ENCODE measurements around the gene RBM14. TPM values are rescaled to one million over a fixed set of nuclear protein-coding genes. Genes with fewer than 3 reads are reported as not detected.

RBM14 gene
- total and polyA plus RNA-seq, 9 of the 15 experiments (the other 6 are each of a cell fraction or from before 2014, with no cell fraction given): 5.5 to 131 (median 42.6) TPM

- TF ChIP-seq HDGF (IDR thresholded peaks at IDR 0.05) (no peak), TAF1 (IDR thresholded peaks at IDR 0.05; ENCODE audit: control insufficient read depth, extremely low read depth, insufficient read depth, low read length, severe bottlenecking) (peak; percentile 98), ZNF778 (CRISPR knock-in tag; IDR thresholded peaks at IDR 0.05) (no peak), NR1H2 (CRISPR knock-in tag; IDR thresholded peaks at IDR 0.05) (peak; percentile 72; the same call in 1 of the 2 replicates), HIVEP1 (CRISPR knock-in tag; IDR thresholded peaks at IDR 0.05) (0 out of 2 replicates have a peak, but pooled peaks have one; percentile 7), TBL1XR1 (IDR thresholded peaks at IDR 0.05; ENCODE audit: low read length in 2 of 2) (0 out of 4 replicates have a peak, but pooled peaks of 1 of the 2 experiments have one; percentile 59), TRIM28 (IDR thresholded peaks at IDR 0.05) (0 out of 2 replicates have a peak, but pooled peaks have one; percentile 12), ZNF311 (CRISPR knock-in tag; IDR thresholded peaks at IDR 0.05) (peak; percentile 69; the same call in 1 of the 2 replicates), THRAP3 (IDR thresholded peaks at IDR 0.05; ENCODE audit: borderline replicate concordance) (no peak), ZKSCAN8 (CRISPR knock-in tag; IDR thresholded peaks at IDR 0.05) (no peak), XRCC3 (IDR thresholded peaks at IDR 0.05) (no peak)
- TF ChIP-seq, protein P1, sequence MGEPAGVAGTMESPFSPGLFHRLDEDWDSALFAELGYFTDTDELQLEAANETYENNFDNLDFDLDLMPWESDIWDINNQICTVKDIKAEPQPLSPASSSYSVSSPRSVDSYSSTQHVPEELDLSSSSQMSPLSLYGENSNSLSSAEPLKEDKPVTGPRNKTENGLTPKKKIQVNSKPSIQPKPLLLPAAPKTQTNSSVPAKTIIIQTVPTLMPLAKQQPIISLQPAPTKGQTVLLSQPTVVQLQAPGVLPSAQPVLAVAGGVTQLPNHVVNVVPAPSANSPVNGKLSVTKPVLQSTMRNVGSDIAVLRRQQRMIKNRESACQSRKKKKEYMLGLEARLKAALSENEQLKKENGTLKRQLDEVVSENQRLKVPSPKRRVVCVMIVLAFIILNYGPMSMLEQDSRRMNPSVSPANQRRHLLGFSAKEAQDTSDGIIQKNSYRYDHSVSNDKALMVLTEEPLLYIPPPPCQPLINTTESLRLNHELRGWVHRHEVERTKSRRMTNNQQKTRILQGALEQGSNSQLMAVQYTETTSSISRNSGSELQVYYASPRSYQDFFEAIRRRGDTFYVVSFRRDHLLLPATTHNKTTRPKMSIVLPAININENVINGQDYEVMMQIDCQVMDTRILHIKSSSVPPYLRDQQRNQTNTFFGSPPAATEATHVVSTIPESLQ (CRISPR knock-in tag; IDR thresholded peaks at IDR 0.05): peak; percentile 80; the same call in 1 of the 2 replicates
- TF ChIP-seq, protein P2, sequence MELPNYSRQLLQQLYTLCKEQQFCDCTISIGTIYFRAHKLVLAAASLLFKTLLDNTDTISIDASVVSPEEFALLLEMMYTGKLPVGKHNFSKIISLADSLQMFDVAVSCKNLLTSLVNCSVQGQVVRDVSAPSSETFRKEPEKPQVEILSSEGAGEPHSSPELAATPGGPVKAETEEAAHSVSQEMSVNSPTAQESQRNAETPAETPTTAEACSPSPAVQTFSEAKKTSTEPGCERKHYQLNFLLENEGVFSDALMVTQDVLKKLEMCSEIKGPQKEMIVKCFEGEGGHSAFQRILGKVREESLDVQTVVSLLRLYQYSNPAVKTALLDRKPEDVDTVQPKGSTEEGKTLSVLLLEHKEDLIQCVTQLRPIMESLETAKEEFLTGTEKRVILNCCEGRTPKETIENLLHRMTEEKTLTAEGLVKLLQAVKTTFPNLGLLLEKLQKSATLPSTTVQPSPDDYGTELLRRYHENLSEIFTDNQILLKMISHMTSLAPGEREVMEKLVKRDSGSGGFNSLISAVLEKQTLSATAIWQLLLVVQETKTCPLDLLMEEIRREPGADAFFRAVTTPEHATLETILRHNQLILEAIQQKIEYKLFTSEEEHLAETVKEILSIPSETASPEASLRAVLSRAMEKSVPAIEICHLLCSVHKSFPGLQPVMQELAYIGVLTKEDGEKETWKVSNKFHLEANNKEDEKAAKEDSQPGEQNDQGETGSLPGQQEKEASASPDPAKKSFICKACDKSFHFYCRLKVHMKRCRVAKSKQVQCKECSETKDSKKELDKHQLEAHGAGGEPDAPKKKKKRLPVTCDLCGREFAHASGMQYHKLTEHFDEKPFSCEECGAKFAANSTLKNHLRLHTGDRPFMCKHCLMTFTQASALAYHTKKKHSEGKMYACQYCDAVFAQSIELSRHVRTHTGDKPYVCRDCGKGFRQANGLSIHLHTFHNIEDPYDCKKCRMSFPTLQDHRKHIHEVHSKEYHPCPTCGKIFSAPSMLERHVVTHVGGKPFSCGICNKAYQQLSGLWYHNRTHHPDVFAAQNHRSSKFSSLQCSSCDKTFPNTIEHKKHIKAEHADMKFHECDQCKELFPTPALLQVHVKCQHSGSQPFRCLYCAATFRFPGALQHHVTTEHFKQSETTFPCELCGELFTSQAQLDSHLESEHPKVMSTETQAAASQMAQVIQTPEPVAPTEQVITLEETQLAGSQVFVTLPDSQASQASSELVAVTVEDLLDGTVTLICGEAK (IDR thresholded peaks at IDR 0.05): no peak
- TF ChIP-seq, protein P2 (CRISPR knock-in tag; IDR thresholded peaks at IDR 0.05): no peak; the same call in 1 of the 2 replicates
- TF ChIP-seq, protein P3, sequence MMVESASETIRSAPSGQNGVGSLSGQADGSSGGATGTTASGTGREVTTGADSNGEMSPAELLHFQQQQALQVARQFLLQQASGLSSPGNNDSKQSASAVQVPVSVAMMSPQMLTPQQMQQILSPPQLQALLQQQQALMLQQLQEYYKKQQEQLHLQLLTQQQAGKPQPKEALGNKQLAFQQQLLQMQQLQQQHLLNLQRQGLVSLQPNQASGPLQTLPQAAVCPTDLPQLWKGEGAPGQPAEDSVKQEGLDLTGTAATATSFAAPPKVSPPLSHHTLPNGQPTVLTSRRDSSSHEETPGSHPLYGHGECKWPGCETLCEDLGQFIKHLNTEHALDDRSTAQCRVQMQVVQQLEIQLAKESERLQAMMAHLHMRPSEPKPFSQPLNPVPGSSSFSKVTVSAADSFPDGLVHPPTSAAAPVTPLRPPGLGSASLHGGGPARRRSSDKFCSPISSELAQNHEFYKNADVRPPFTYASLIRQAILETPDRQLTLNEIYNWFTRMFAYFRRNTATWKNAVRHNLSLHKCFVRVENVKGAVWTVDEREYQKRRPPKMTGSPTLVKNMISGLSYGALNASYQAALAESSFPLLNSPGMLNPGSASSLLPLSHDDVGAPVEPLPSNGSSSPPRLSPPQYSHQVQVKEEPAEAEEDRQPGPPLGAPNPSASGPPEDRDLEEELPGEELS (CRISPR knock-in tag; IDR thresholded peaks at IDR 0.05; ENCODE audit: borderline replicate concordance): peak; percentile 3; the same call in 1 of the 2 replicates
Observed at GRCh38 chr11:66616379-66617154, at the start of gene RBM14 (continued).

All from K562 (cell line).